Right kidney (tissue), 1 donor: ENCODE measurements around the gene FNDC5.

Experiments used
- DNase-seq: peaks from one replicate; pipeline ENCODE4 v3.0.0-alpha.2; 2016

Gene FNDC5

GRCh38 chr1:32864375-32865019 lies 6.2 kb downstream of the FNDC5 start:
- DNase-seq = no peak

- no peak for DNase-seq
Measured at GRCh38 chr1:32863881-32864245, 6.8 kb downstream of the FNDC5 start.

GRCh38 chr1:32863218-32863880 lies 7.4 kb downstream of the FNDC5 start:
- DNase-seq = no peak

GRCh38 chr1:32861904-32862695 lies 8.6 kb downstream of the FNDC5 start:
- DNase-seq = no peak

GRCh38 chr1:32860566-32860965 lies 10.1 kb downstream of the FNDC5 start:
- DNase-seq = no peak

GRCh38 chr1:32859915-32860314 lies 10.8 kb downstream of the FNDC5 start:
- DNase-seq = no peak

GRCh38 chr1:32858791-32859190 lies 11.9 kb downstream of the FNDC5 start:
- no peak for DNase-seq

- no peak for DNase-seq
Measured at GRCh38 chr1:32858136-32858535, 12.6 kb downstream of the FNDC5 start.

- no peak for DNase-seq
Measured at GRCh38 chr1:32855861-32856617, 14.7 kb downstream of the FNDC5 start.

- DNase-seq = no peak
Measured at GRCh38 chr1:32848354-32849063, 22.2 kb downstream of the FNDC5 start.

GRCh38 chr1:32831878-32832277 lies 38.8 kb downstream of the FNDC5 start:
- DNase-seq = no peak

- DNase-seq = no peak
Measured at GRCh38 chr1:32830092-32830852, 40.4 kb downstream of the FNDC5 start.

GRCh38 chr1:32828341-32828740 lies 42.4 kb downstream of the FNDC5 start:
- no peak for DNase-seq

- DNase-seq = no peak
Measured at GRCh38 chr1:32825181-32825580, 45.5 kb downstream of the FNDC5 start.

GRCh38 chr1:32818804-32819541 lies 51.7 kb downstream of the FNDC5 start:
- DNase-seq = no peak

- peak; percentile 91 for DNase-seq
Measured at GRCh38 chr1:32817815-32818786, 52.6 kb downstream of the FNDC5 start.

- DNase-seq = peak; percentile 88
Measured at GRCh38 chr1:32817159-32817814, 53.4 kb downstream of the FNDC5 start, which contains the start of the genes S100PBP and YARS1. Gene S100PBP (plus strand): TSS chr1:32817653. CDS start chr1:32826100, 8,447 bp downstream. Gene YARS1 (minus strand): TSS chr1:32817358. CDS start chr1:32817244, 114 bp downstream.

GRCh38 chr1:32816676-32817158 lies 54.0 kb downstream of the FNDC5 start:
- DNase-seq = no peak
